Measurements from ENCODE around the gene PRKD2. TPM values are rescaled to one million over a fixed set of nuclear protein-coding genes. Genes with fewer than 3 reads are reported as not detected.

PRKD2 gene
- total and polyA plus RNA-seq, 8 donors, result 7.0 to 50.6 (median 26.3) TPM

DNA sequence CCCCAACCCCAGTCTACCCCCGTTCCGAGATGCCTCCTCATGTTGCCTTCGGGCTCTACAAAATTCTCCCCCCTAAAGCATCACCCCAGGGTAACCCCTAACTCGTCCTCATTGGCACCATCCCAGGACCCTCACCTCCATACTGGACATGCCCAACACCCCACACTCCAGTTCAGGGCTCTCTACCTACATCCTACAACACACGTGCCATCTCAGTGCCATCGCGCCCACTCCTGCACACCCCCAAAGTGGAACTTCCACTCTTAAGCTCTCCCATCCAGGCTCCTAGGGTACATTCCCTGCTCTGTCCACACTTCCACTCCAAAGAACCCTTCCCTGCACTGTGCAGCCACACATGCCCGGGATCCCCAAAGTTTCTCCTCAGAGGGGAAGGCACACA is 28.1 kb upstream of the PRKD2 start:
- WGBS, 5 donors, result 11 to 25% (median 18%) methylated on average over 8 of the region's 8 CpGs
- Histone ChIP-seq H3K4me1 (peaks cover 40 to 78% (median 60%) of the 10 kb centered on the region in 4 donors), H3K27me3 (no peaks in the 10 kb centered on the region), H3K36me3 (peaks cover 0 to 35% (median 13%) of the 10 kb centered on the region in 4 donors), H3K4me3 (peak overlapping the region; percentile 95 to 99 (median 98)), H3K27ac (peak overlapping the region in 2 of 5 donors; percentile 94 to 95), H3K9me3 (no peaks in the 10 kb centered on the region)
- no peak for DNase-seq
- no peak for TF ChIP-seq POLR2A (IDR thresholded peaks at IDR 0.05)
- TF ChIP-seq, protein P1, sequence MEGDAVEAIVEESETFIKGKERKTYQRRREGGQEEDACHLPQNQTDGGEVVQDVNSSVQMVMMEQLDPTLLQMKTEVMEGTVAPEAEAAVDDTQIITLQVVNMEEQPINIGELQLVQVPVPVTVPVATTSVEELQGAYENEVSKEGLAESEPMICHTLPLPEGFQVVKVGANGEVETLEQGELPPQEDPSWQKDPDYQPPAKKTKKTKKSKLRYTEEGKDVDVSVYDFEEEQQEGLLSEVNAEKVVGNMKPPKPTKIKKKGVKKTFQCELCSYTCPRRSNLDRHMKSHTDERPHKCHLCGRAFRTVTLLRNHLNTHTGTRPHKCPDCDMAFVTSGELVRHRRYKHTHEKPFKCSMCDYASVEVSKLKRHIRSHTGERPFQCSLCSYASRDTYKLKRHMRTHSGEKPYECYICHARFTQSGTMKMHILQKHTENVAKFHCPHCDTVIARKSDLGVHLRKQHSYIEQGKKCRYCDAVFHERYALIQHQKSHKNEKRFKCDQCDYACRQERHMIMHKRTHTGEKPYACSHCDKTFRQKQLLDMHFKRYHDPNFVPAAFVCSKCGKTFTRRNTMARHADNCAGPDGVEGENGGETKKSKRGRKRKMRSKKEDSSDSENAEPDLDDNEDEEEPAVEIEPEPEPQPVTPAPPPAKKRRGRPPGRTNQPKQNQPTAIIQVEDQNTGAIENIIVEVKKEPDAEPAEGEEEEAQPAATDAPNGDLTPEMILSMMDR (IDR thresholded peaks at IDR 0.05), result no peak
- TF ChIP-seq POLR2AphosphoS5 (IDR thresholded peaks at IDR 0.05), result no peak
- TF ChIP-seq EP300 (IDR thresholded peaks at IDR 0.05), result no peak
- intact Hi-C loops (cut with DNase I; ENCODE audit: low total_unique reads), result no loop called here

DNA sequence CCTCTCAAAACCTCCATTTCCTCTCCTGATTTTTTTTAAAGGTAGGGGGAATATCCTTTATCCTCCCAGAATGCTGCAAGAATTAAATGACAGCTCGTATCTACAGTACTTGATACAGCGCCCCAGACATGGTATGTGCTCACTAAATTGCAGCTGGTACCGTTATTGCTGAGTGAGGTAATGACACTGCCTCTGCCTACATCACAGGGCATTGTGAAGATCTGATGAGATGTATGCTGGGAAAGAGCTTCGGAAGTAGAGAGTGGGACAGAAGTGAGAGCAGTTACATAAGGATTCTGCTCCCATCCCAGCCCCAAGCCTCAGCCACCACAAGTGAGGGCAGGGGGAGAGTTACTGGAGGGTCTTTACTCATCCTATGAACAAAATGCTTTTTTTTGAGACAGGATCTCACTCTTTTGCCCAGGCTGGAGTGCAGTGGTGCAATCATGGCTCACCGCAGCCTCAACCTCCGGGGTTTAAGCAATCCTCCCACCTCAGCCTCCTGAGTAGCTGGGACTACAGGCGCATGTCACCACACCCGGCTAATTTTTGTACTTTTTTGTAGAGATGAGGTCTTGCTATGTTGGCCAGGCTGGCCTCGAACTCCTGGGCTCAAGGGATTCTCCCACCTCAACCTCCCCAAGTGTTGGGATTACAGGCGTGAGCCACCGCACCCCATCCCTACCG is 27.2 kb upstream of the PRKD2 start:
- Histone ChIP-seq H3K27ac (no peak overlapping the region), H3K4me1 (peaks cover 40 to 83% (median 65%) of the 10 kb centered on the region in 4 donors), H3K36me3 (peaks cover 0 to 34% (median 14%) of the 10 kb centered on the region in 4 donors), H3K9me3 (no peaks in the 10 kb centered on the region), H3K4me3 (peak overlapping the region in 2 of 4 donors; percentile 95 to 97), H3K27me3 (no peaks in the 10 kb centered on the region)
- intact Hi-C loops (cut with DNase I; ENCODE audit: low total_unique reads), result no loop called here
- no peak for DNase-seq
- TF ChIP-seq POLR2AphosphoS5 (IDR thresholded peaks at IDR 0.05), result no peak
- TF ChIP-seq, protein P1 (IDR thresholded peaks at IDR 0.05), result no peak
- no peak for TF ChIP-seq EP300 (IDR thresholded peaks at IDR 0.05)
- TF ChIP-seq POLR2A (IDR thresholded peaks at IDR 0.05), result no peak
- WGBS, 5 donors, result 77 to 89% (median 84%) methylated on average over 12 of the region's 12 CpGs

DNA sequence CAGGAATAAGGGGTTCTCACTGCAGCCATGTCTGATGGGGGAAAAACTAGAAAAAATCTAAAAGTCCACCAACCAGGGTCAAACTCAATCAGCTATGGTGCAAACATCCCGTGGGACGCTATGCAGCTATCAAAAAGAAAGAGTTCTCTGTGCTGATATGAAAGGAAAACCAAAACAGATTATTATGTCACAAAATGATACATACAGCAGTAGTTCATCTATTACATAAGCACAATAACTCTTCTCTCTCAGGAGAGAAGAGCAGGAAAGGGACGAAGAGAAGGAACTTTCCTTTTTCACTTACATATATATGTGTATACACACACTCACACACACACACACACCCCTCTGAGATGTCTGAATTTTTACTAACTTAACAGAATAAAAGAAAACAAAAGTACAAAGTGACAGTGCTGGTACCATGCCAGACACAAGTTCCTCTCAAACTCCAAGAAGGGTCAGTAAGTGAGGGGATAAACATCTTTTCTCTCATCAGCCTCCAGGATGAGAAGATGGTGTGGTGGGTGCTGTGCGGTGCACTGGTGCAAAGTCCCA is 26.1 kb upstream of the PRKD2 start:
- no peak for TF ChIP-seq POLR2AphosphoS5 (IDR thresholded peaks at IDR 0.05)
- no peak for TF ChIP-seq EP300 (IDR thresholded peaks at IDR 0.05)
- TF ChIP-seq, protein P1 (IDR thresholded peaks at IDR 0.05), result no peak
- no peak for TF ChIP-seq POLR2A (IDR thresholded peaks at IDR 0.05)
- 57 to 74% (median 59%) methylated on average over 4 of the region's 4 CpGs for WGBS, 5 donors
- Histone ChIP-seq H3K4me1 (peaks cover 40 to 85% (median 73%) of the 10 kb centered on the region in 4 donors), H3K4me3 (no peak overlapping the region), H3K36me3 (peaks cover 3 to 34% (median 22%) of the 10 kb centered on the region in 4 donors), H3K27me3 (no peaks in the 10 kb centered on the region), H3K9me3 (no peaks in the 10 kb centered on the region), H3K27ac (no peak overlapping the region)
- intact Hi-C loops (cut with DNase I; ENCODE audit: low total_unique reads), result no loop called here
- DNase-seq, result no peak

DNA sequence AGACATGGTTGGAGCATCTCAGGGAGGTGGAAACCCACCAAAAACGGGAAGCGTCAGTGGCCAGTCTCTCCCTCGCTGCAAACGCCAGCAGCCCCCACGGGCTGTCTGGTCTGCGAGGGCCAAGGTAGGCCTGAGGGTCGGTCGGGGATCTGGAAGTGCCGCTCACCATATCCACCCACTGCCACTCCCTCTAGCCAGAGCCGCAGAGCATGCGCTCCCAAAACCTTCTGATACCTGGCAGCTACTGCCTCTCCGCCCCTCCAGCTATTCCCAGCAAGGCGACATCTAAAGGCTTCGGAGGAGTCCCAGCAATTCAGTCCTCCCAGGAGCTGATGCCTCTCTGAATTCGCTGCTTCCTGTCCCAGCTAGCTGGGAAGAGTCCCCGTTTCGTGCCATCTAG is 24.5 kb upstream of the PRKD2 start:
- Histone ChIP-seq H3K36me3 (peaks cover 7 to 49% (median 38%) of the 10 kb centered on the region in 4 donors), H3K27me3 (no peaks in the 10 kb centered on the region), H3K27ac (no peak overlapping the region), H3K4me3 (no peak overlapping the region), H3K9me3 (no peaks in the 10 kb centered on the region), H3K4me1 (peaks cover 45 to 86% (median 73%) of the 10 kb centered on the region in 4 donors)
- 75 to 84% (median 78%) methylated on average over 15 to 17 of the region's 17 CpGs for WGBS, 5 donors
- intact Hi-C loops (cut with DNase I; ENCODE audit: low total_unique reads), result no loop called here
- TF ChIP-seq POLR2AphosphoS5 (IDR thresholded peaks at IDR 0.05) (no peak), POLR2A (IDR thresholded peaks at IDR 0.05) (no peak), EP300 (IDR thresholded peaks at IDR 0.05) (no peak)
- TF ChIP-seq, protein P1 (IDR thresholded peaks at IDR 0.05), result no peak
- DNase-seq, result no peak
